WTC11 (cell line): ENCODE results near the gene PDF. TPM values are rescaled to one million over a fixed set of nuclear protein-coding genes. Genes with fewer than 3 reads are reported as not detected.

ENCODE experiments used
- ATAC-seq: fragments of 200-7000 bp; cut with Tn5 transposase; 2 replicates; pipeline ENCODE4 v1.10.0; 2021; ENCODE audit warnings: mild to moderate bottlenecking, moderate library complexity
- CTCF ChIA-PET: fragments of 300-600 bp; sonication (Branson Sonifier 250); formaldehyde crosslinking; loops from one replicate; lab custom pipeline; 2021; ENCODE audit warnings: antibody characterized with exemption; lab: Charles Lee
- POLR2A ChIA-PET: fragments of 350-600 bp; sonication (Branson Sonifier 250); formaldehyde crosslinking; loops from one replicate; lab custom pipeline; 2021; ENCODE audit warnings: antibody characterized with exemption; lab: Charles Lee
- DNase-seq: peaks from one replicate; pipeline ENCODE4 v3.0.0; 2021; ENCODE audit warnings: low spot score
- H3K27ac Mint-ChIP-seq: 2 replicates; pipeline ENCODE4 v1.8.0; 2021; ENCODE audit warnings: mixed read lengths
- H3K27me3 Mint-ChIP-seq: 2 replicates; pipeline ENCODE4 v1.8.0; 2021; ENCODE audit warnings: low read depth, mild to moderate bottlenecking, moderate library complexity, mixed read lengths
- H3K36me3 Mint-ChIP-seq: 2 replicates; pipeline ENCODE4 v1.8.0; 2021; ENCODE audit warnings: mixed read lengths
- H3K4me1 Mint-ChIP-seq: 2 replicates; pipeline ENCODE4 v1.8.0; 2022; ENCODE audit warnings: mixed read lengths
- H3K4me3 Mint-ChIP-seq: 2 replicates; pipeline ENCODE4 v1.8.0; 2021; ENCODE audit warnings: mild to moderate bottlenecking, moderate library complexity, mixed read lengths
- H3K9me3 Mint-ChIP-seq: 2 replicates; pipeline ENCODE4 v1.8.0; 2021; ENCODE audit warnings: mixed read lengths
- CREM ChIP-seq: sonication (generic); formaldehyde crosslinking; IDR thresholded peaks from 2 replicates; pipeline ENCODE4 v1.8.1; 2022; ENCODE audit warnings: mild to moderate bottlenecking, missing genetic modification reagents, moderate library complexity
- FOXJ3 ChIP-seq: sonication (generic); formaldehyde crosslinking; IDR thresholded peaks from 2 replicates; pipeline ENCODE4 v1.9.0; 2021; ENCODE audit warnings: missing genetic modification reagents, mild to moderate bottlenecking, borderline replicate concordance
- FOXK1 ChIP-seq: sonication (generic); formaldehyde crosslinking; IDR thresholded peaks from 2 replicates; pipeline ENCODE4 v1.8.0; 2022; ENCODE audit warnings: mild to moderate bottlenecking, moderate library complexity, missing genetic modification reagents
- FOXP1 ChIP-seq: sonication (generic); formaldehyde crosslinking; IDR thresholded peaks from 2 replicates; pipeline ENCODE4 v1.8.0; 2022; ENCODE audit warnings: missing genetic modification reagents, mild to moderate bottlenecking, moderate library complexity, borderline replicate concordance
- IRF2 ChIP-seq: sonication (generic); formaldehyde crosslinking; IDR thresholded peaks from 2 replicates; pipeline ENCODE4 v1.8.0; 2022; ENCODE audit warnings: low read depth, missing genetic modification reagents, borderline replicate concordance
- NR2C2 ChIP-seq: sonication (generic); formaldehyde crosslinking; IDR thresholded peaks from 2 replicates; pipeline ENCODE4 v1.8.0; 2022; ENCODE audit warnings: mild to moderate bottlenecking, missing genetic modification reagents
- RELA ChIP-seq: sonication (generic); formaldehyde crosslinking; IDR thresholded peaks from 2 replicates; pipeline ENCODE4 v1.8.1; 2022; ENCODE audit warnings: missing genetic modification reagents, mild to moderate bottlenecking, borderline replicate concordance
- RORB ChIP-seq: fragments of 250-450 bp; sonication (Bioruptor Pico); IDR thresholded peaks from 2 replicates; pipeline ENCODE4 v1.9.0; 2021; ENCODE audit warnings: mild to moderate bottlenecking
- SOX15 ChIP-seq: fragments of 250-450 bp; sonication (Bioruptor Pico); IDR thresholded peaks from 2 replicates; pipeline ENCODE4 v1.9.0; 2021; ENCODE audit warnings: mild to moderate bottlenecking
- TCF7 ChIP-seq: sonication (generic); formaldehyde crosslinking; IDR thresholded peaks from 2 replicates; pipeline ENCODE4 v1.8.0; 2022; ENCODE audit warnings: mild to moderate bottlenecking, low read depth, missing genetic modification reagents, moderate library complexity
- ZBTB21 ChIP-seq: sonication (generic); formaldehyde crosslinking; IDR thresholded peaks from 2 replicates; pipeline ENCODE4 v1.8.1; 2023; ENCODE audit warnings: mild to moderate bottlenecking, missing genetic modification reagents, borderline replicate concordance
- ZNF232 ChIP-seq: sonication (generic); formaldehyde crosslinking; IDR thresholded peaks from 2 replicates; pipeline ENCODE4 v1.8.0; 2022; ENCODE audit warnings: mild to moderate bottlenecking, missing genetic modification reagents
- total RNA-seq: library from RNA; stranded (reverse); gene quantifications from 3 replicates; pipeline ENCODE4 v1.2.3, GENCODE V29; 2021
- TF ChIP-seq, protein P1 (sequence below): sonication (generic); formaldehyde crosslinking; IDR thresholded peaks from 2 replicates; pipeline ENCODE4 v1.8.0; 2022; ENCODE audit warnings: mild to moderate bottlenecking, missing genetic modification reagents
- TF ChIP-seq, protein P2 (sequence below): sonication (generic); formaldehyde crosslinking; IDR thresholded peaks from 2 replicates; pipeline ENCODE4 v1.8.1; 2022; ENCODE audit warnings: mild to moderate bottlenecking, moderate library complexity, missing genetic modification reagents
- TF ChIP-seq, protein P3 (sequence below): sonication (generic); formaldehyde crosslinking; conservative IDR thresholded peaks from 2 replicates; pipeline ENCODE4 v1.8.1; 2022; ENCODE audit warnings: mild to moderate bottlenecking, missing genetic modification reagents
- TF ChIP-seq, protein P4 (sequence below): sonication (generic); formaldehyde crosslinking; IDR thresholded peaks from 2 replicates; pipeline ENCODE4 v1.8.1; 2023; ENCODE audit warnings: mild to moderate bottlenecking, missing genetic modification reagents
- TF ChIP-seq, protein P5 (sequence below): fragments of 250-450 bp; sonication (Bioruptor Pico); IDR thresholded peaks from 2 replicates; pipeline ENCODE4 v2.1.2; 2022; ENCODE audit warnings: mild to moderate bottlenecking, moderate library complexity
- TF ChIP-seq, protein P6 (sequence below): fragments of 250-450 bp; sonication (Bioruptor Pico); IDR thresholded peaks from 2 replicates; pipeline ENCODE4 v1.9.0; 2021; ENCODE audit warnings: mild to moderate bottlenecking, borderline replicate concordance
- TF ChIP-seq, protein P7 (sequence below): sonication (generic); formaldehyde crosslinking; IDR thresholded peaks from 2 replicates; pipeline ENCODE4 v1.8.1; 2022; ENCODE audit warnings: mild to moderate bottlenecking, missing genetic modification reagents, moderate library complexity, borderline replicate concordance

PDF gene
- total RNA-seq, 1 experiment from 2014 or later = 28.2 TPM

DNA sequence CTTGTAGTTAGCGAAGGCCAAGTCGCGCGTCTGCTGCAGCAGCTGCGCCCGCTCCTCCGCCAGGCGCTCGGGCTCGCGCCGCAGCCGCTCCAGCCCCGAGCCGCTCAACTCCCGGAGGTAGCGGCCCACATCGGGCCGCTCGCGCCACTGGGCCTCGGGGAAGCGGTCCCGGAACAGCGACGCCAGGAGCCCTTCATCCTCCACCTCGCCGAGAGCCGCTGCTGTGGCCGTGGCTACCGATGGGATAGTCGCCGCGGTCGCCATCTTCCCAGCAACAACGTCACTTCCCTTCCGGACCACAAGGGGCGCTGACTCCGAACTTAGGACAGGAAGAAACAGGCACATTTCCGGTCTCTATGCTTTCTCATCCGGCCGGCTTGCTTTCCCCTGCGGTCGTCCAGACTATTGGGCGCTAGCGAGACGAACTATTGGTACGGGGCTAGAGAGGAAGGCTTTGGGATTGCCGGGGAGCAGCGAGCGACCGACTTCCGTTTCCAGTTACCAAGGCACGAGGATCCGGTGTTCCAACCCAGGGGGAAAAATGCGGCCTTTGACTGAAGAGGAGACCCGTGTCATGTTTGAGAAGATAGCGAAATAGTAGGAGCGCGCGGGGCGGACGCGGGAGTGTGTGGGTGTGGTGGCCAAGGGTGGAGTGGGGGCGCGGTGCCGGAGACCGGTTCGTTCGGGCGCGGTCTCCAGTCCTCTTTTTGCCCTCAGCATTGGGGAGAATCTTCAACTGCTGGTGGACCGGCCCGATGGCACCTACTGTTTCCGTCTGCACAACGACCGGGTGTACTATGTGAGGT lies 9.1 kb upstream of the PDF start, which contains the start of the genes COG8 and NIP7 (continued):
- TF ChIP-seq, protein P1, sequence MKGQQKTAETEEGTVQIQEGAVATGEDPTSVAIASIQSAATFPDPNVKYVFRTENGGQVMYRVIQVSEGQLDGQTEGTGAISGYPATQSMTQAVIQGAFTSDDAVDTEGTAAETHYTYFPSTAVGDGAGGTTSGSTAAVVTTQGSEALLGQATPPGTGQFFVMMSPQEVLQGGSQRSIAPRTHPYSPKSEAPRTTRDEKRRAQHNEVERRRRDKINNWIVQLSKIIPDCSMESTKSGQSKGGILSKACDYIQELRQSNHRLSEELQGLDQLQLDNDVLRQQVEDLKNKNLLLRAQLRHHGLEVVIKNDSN = peak; percentile 57; the same call in 1 of the 2 replicates
- TF ChIP-seq RORB (CRISPR knock-in tag) (no peak), RELA (CRISPR knock-in tag) (no peak), ZNF232 (CRISPR knock-in tag) (0 out of 2 replicates have a peak, but pooled peaks have one; percentile 58), SOX15 (CRISPR knock-in tag) (no peak), TCF7 (no peak), IRF2 (CRISPR knock-in tag) (no peak), CREM (CRISPR knock-in tag) (peak; percentile 93), FOXJ3 (CRISPR knock-in tag) (no peak), FOXK1 (peak; percentile 90), NR2C2 (CRISPR knock-in tag) (no peak), ZBTB21 (CRISPR knock-in tag) (peak; percentile 40; the same call in 1 of the 2 replicates)
- TF ChIP-seq, protein P2, sequence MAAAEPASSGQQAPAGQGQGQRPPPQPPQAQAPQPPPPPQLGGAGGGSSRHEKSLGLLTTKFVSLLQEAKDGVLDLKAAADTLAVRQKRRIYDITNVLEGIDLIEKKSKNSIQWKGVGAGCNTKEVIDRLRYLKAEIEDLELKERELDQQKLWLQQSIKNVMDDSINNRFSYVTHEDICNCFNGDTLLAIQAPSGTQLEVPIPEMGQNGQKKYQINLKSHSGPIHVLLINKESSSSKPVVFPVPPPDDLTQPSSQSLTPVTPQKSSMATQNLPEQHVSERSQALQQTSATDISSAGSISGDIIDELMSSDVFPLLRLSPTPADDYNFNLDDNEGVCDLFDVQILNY (CRISPR knock-in tag) = 0 out of 2 replicates have a peak, but pooled peaks have one; percentile 70
- TF ChIP-seq, protein P3, sequence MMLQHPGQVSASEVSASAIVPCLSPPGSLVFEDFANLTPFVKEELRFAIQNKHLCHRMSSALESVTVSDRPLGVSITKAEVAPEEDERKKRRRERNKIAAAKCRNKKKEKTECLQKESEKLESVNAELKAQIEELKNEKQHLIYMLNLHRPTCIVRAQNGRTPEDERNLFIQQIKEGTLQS = no peak
- TF ChIP-seq, protein P4, sequence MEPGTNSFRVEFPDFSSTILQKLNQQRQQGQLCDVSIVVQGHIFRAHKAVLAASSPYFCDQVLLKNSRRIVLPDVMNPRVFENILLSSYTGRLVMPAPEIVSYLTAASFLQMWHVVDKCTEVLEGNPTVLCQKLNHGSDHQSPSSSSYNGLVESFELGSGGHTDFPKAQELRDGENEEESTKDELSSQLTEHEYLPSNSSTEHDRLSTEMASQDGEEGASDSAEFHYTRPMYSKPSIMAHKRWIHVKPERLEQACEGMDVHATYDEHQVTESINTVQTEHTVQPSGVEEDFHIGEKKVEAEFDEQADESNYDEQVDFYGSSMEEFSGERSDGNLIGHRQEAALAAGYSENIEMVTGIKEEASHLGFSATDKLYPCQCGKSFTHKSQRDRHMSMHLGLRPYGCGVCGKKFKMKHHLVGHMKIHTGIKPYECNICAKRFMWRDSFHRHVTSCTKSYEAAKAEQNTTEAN (CRISPR knock-in tag) = 0 out of 2 replicates have a peak, but pooled peaks have one; percentile 5
- TF ChIP-seq, protein P5, sequence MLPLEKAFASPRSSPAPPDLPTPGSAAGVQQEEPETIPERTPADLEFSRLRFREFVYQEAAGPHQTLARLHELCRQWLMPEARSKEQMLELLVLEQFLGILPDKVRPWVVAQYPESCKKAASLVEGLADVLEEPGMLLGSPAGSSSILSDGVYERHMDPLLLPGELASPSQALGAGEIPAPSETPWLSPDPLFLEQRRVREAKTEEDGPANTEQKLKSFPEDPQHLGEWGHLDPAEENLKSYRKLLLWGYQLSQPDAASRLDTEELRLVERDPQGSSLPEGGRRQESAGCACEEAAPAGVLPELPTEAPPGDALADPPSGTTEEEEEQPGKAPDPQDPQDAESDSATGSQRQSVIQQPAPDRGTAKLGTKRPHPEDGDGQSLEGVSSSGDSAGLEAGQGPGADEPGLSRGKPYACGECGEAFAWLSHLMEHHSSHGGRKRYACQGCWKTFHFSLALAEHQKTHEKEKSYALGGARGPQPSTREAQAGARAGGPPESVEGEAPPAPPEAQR (CRISPR knock-in tag) = no peak

DNA sequence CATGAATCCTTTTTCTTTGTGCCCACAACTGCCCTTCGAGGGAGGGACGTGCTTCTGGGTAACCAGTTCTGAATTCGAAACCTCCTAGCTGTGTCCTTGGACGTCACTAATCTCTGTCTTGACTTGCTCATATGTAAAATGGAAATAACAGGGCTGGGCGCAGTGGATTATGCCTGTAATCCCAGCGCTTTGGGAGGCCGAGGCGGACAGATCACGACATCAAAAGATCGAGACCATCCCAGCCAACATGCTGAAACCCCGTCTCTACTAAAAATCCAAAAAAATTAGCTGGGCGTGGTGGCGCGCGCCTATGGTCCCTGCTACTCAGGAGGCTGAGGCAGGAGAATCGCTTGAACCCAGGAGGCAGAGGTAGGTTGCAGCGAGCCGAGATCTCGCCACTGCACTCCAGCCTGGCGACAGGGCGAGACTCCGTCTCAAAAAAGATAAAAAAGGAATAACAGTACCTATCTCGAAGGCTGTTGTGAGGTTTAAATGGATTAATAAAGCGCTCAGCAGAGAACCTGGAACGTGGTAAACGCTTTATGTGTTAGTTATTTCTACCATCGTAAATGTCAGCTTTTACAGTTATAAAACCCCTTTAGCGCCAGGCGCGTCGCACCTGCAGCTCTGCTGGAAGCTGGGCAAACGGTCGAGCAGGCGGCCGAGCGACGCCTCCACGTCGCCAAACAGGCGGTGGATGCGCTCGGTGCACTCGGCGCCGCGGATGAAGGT lies 8.3 kb upstream of the PDF start:
- peaks cover 18% of the 10 kb centered on the region for H3K4me1 Mint-ChIP-seq

More for the DNA sequence above, 8.3 kb upstream of the PDF start:
- TF ChIP-seq FOXP1 (CRISPR knock-in tag) = peak; percentile 41; the same call in 1 of the 2 replicates
- 0 out of 2 replicates have a peak, but pooled peaks have one; percentile 24 for TF ChIP-seq RELA (CRISPR knock-in tag)
- TF ChIP-seq, protein P6, sequence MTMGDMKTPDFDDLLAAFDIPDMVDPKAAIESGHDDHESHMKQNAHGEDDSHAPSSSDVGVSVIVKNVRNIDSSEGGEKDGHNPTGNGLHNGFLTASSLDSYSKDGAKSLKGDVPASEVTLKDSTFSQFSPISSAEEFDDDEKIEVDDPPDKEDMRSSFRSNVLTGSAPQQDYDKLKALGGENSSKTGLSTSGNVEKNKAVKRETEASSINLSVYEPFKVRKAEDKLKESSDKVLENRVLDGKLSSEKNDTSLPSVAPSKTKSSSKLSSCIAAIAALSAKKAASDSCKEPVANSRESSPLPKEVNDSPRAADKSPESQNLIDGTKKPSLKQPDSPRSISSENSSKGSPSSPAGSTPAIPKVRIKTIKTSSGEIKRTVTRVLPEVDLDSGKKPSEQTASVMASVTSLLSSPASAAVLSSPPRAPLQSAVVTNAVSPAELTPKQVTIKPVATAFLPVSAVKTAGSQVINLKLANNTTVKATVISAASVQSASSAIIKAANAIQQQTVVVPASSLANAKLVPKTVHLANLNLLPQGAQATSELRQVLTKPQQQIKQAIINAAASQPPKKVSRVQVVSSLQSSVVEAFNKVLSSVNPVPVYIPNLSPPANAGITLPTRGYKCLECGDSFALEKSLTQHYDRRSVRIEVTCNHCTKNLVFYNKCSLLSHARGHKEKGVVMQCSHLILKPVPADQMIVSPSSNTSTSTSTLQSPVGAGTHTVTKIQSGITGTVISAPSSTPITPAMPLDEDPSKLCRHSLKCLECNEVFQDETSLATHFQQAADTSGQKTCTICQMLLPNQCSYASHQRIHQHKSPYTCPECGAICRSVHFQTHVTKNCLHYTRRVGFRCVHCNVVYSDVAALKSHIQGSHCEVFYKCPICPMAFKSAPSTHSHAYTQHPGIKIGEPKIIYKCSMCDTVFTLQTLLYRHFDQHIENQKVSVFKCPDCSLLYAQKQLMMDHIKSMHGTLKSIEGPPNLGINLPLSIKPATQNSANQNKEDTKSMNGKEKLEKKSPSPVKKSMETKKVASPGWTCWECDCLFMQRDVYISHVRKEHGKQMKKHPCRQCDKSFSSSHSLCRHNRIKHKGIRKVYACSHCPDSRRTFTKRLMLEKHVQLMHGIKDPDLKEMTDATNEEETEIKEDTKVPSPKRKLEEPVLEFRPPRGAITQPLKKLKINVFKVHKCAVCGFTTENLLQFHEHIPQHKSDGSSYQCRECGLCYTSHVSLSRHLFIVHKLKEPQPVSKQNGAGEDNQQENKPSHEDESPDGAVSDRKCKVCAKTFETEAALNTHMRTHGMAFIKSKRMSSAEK = no peak
- TF ChIP-seq, protein P7, sequence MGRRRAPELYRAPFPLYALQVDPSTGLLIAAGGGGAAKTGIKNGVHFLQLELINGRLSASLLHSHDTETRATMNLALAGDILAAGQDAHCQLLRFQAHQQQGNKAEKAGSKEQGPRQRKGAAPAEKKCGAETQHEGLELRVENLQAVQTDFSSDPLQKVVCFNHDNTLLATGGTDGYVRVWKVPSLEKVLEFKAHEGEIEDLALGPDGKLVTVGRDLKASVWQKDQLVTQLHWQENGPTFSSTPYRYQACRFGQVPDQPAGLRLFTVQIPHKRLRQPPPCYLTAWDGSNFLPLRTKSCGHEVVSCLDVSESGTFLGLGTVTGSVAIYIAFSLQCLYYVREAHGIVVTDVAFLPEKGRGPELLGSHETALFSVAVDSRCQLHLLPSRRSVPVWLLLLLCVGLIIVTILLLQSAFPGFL (CRISPR knock-in tag) = peak; percentile 10; the same call in 1 of the 2 replicates
- Mint-ChIP-seq H3K27me3 (no peaks in the 10 kb centered on the region), H3K27ac (peak overlapping the region; percentile 95), H3K36me3 (peaks cover 54% of the 10 kb centered on the region), H3K4me3 (peak overlapping the region; percentile 98), H3K9me3 (no peaks in the 10 kb centered on the region)
- ATAC-seq = no peak
- ChIA-PET CTCF (interaction anchor here (0.6 kb wide), 1 partner anchor 10 kb away, joined by 3 read pairs; no protein-coding TSS in a partner anchor), POLR2A (interaction anchor here (0.7 to 1.3 kb wide), 3 partner anchors 8 to 10 kb away, joined by 3 to 5 read pairs (median 4); partner anchors contain the start of gene PDF)
- DNase-seq = no peak
